Activated CD4-positive, alpha-beta T cell treated with anti-CD3 and anti-CD28 coated beads for 1 hour (primary cell): ENCODE results near the gene HRH1.
"Not testable (repeated sequence)": the region's sequence is repeated elsewhere in the genome, so short reads cannot be mapped to it uniquely, and the experiment has no call there.

Experiments used
- DNase-seq: peaks from one replicate; pipeline ENCODE4 v3.0.0-alpha.2; 2020

HRH1 gene, protein sequence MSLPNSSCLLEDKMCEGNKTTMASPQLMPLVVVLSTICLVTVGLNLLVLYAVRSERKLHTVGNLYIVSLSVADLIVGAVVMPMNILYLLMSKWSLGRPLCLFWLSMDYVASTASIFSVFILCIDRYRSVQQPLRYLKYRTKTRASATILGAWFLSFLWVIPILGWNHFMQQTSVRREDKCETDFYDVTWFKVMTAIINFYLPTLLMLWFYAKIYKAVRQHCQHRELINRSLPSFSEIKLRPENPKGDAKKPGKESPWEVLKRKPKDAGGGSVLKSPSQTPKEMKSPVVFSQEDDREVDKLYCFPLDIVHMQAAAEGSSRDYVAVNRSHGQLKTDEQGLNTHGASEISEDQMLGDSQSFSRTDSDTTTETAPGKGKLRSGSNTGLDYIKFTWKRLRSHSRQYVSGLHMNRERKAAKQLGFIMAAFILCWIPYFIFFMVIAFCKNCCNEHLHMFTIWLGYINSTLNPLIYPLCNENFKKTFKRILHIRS

GRCh38 chr3:11154036-11154952 lies at the start of gene HRH1:
HRH1 (plus strand) TSS chr3:11154493; CDS start chr3:11259038, 104,545 bp downstream.
- no peak for DNase-seq

- DNase-seq: not testable (repeated sequence)
These were observed 41.0 kb upstream of the HRH1 start for GRCh38 chr3:11113316-11113715.

DNA sequence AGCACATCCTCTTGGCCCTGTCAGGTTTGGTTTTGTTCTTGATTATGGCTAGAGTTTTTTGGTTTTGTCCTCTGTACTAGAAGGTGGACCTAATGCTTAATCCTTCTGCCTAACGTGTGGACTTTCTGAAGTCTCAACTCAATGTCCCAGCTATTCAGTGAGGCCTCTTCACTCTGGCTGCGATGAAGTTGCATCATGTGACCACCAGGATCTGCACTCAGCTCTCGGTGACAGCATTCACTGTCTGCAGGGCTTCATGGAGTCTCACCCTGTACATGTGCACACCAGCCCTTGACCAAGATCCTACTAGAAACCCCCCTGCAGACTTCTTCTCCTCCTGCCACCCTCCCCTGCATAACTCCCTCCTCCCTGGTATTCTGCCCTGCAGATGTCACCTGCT lies 38.7 kb upstream of the HRH1 start:
- no peak for DNase-seq

GRCh38 chr3:11116336-11117059 lies 37.8 kb upstream of the HRH1 start:
- DNase-seq: no peak

DNA sequence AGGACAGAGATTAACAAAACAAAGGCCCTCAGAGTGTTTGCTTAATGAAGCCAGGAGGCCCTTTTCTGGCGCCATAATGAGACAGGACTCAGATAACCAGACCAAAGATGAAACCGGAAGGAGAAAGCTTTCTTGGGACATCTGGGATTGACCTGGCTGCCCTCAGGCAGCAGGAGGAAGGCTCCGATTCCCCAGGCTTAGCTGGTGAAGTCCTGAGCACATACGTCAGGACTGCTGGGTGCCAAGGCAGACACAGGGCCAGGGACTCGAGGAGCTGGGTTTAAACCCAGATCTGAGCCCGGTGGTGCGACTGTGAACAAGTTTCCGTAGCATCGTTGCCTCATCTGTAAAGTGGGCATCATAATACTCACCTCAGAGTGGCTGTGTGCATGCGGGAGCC lies 36.7 kb upstream of the HRH1 start:
- no peak for DNase-seq

DNA sequence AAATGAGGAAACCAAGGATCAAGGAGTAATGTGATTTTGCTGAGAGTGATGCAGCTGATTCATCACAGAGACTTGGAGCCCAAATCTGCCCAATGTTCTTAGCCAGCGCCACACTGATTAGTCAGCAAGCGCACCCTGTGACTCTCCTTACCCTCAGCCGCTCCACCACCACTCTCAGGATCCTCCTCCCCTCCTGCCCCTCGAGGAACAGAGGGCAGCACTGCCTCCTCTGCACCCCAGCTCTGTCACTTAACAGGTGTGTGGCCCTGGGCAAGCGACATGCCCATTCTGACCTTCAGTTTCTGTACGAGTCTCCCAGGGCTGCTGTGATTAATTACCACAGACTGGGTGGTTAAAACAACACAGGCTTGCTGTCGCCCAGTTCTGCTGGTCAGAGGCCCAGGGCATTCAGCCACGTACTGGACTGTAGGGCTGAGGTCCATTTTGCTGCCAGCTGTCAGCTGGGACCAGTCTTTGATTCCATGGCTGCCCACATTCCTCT lies 36.1 kb upstream of the HRH1 start:
- no peak for DNase-seq

DNA sequence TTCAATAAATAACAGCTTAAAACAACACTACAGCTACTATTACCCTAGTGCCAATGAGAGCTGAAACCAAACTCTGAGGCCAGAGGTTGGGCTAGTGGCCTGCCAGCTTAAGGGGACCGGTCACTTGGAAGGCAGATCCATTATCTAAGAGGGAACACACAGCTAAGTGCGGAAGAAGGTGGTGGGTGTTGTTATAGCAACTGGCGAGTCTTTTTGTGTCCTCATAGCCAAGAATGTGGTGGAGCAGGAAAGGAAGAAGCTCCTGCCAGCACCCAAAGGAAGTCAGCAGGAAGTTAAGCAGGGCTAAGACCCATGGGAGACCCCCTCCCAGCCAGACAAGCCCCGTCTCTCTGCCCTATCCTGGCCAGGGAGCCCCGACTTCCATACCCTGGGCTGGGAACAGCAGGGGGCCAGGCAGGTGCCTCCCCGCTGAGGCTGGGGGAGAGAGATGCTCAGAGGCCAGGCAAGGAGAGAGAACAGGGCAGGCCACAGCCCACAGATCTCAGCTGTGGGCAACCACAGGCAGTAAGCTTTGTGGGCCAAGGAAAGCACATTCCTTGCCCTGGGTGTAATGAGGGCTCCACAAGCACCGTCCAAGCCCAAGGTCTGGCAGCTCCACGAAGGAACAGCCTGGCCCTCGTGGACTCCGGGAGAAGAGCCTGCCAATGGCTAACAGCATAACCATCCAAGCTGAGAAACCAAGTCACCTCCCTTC lies 34.0 kb upstream of the HRH1 start:
- DNase-seq: no peak

DNA sequence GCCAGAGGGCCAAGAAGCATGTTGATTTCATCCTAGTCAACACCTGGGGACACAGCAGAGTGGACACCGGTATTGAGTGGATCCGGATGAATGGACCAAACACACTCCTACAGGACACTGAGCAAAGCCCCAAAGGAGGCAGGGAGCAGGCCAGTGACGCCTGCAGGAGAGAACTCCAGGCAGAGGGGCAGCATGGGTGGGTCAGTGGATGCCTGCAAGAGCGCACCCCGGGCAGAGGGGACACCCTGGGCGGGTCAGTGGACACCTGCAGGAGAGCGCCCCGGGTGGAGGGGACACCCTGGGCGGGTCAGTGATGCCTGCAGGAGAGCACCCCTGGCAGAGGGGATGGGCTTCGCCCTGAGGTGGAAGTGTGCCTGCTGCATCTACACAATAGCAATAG lies 27.6 kb upstream of the HRH1 start:
- DNase-seq: no peak

- no peak for DNase-seq
These were observed 25.3 kb upstream of the HRH1 start for GRCh38 chr3:11128682-11129632.

- no peak for DNase-seq
These were observed 23.9 kb upstream of the HRH1 start for GRCh38 chr3:11130385-11130784.

DNA sequence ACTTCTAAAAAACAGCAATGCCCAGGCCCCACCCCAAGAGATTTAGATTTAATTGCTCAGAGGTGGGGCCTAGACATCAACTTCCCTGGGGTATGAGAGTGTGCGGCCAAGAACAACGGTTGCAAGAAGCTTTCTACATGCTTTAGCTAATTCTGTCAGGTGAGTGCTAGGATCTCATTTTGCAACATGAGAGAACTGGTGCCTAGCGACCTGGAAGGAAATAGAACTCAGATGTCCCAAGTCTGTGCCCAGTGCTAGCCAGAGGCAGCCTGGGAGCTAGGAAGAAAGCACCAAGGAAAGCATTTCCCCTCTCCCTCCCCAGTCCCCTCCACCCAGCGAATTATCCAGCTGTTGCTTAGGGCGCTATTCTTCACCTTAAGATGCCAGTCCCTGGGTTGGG lies 22.9 kb upstream of the HRH1 start:
- DNase-seq: no peak

DNA sequence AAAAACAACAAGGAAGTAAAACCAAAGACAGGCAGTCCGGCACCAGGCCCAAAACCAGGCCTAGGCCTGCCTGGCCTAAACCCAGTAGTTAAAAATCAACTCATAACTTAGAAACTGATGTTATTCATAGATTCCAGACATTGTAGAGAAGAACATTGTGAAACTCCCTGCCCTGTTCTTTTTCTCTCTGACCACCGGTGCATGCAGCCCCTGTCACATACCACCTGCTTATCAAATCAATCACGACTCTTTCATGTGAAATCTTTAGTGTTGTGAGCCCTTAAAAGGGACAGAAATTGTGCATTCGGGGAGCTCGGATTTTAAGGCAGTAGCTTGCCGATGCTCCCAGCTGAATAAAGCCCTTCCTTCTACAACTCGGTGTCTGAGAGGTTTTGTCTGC lies 22.4 kb upstream of the HRH1 start:
- not testable (repeated sequence) for DNase-seq

DNA sequence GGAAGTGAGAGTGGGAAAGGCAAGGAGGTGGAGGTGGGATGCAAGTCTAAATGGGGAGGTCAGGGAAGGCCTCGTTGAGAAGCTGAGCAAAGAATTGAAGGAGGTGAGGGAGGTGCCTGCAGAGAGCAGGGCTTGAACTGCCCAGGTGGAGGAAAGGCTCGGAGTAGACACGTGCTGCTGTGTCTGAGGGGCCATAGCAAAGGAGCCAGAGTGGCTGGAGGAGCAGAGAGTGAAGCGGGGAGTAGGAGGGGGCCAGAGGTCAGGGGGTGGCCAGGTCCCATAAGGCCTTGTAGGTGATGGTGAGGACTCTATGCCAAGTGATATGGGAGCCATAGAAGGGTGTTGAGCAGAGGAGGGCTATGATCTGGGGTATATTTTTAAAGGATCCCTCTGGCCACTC lies 21.4 kb upstream of the HRH1 start:
- DNase-seq: no peak

DNA sequence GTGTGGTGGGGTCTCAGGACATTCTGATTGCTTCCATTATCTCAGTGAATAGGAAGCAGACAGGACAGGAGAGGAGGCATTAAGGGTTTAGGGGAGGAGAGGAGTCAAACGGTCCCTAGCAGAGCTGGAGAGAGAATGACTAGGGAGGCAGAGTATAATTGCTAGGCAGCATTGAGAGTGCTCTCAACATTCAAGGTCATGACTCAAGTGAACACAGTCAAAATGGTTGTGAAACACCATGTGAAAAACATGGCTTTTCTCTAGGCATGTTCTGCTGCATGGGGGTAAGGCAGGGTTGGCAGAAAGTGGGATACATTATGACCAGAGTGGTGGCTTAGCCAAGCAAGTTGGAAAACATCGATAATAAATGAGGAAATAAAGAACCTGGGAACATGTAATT lies 19.5 kb upstream of the HRH1 start:
- no peak for DNase-seq

GRCh38 chr3:11136116-11136515 lies 18.2 kb upstream of the HRH1 start:
- no peak for DNase-seq

DNA sequence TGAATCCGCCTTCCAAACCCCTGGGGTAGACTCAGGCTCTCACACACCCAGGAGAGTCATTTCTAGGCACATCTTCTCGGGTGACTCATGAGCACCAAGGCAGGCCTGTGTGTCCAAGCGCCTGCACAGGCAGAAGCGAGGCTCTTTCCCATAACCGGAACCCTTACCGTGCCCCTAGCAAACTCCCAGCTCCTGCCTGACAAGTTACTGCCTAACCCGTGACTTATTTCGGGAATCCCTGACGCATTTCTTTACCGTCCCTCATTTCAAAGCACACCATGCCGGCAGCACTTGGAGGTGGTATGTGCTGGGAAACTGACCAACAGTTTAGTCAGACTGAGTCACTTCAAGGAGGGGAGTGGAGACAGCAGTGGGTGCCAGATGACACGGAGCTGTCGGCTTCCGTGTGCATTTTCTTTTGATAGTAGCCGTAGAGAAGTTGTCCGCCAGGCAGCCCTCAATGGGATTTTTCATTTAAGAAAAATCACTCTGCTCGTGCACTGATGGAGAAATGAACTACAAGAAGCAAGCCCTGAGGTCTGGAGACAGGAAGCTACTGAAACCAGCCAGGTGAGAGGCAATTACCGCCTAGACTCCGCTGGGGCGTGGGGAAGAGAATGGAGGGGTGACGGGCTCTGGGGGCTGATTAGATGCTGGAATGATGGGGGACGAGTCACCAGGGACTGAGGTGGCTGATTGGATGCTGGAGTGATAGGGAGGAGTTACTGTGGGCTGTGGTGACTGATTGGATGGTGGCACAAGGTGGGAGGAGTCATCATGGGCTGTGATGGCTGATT lies 17.3 kb upstream of the HRH1 start:
- DNase-seq: no peak

GRCh38 chr3:11137627-11137959 lies 16.7 kb upstream of the HRH1 start:
- no peak for DNase-seq

GRCh38 chr3:11138371-11138770 lies 15.9 kb upstream of the HRH1 start:
- DNase-seq: no peak

DNA sequence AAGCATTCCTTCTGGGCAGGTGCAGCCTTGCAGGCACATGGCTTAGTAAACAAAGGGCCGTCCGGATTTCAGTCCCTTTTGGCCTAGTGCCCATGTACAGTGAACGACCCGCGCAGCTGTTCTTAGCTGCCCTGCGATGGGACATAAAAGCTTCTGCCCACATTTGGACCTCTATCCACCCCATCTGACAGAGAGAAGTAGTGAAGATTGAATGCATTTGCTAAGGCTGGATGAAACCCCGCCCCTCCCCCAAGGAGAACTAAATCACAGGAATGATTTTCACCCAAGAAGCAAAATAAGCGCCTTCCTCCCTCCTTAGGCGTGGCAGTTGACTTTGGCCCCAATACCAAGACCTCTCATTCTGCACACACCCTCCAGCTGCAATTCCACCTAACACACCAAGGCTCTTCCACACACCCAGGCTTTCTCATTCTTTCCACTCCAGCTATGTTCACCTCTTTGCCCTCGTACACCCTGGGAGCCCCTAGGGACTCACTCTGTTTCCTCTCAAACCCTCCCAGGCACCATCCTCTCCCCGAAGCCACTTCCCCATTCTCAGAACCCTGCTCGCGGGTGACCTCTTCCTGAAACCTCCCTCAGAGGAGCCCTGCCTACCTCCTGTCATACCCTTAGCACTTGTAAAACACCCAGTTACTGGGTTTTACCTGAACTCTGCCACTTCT lies 14.1 kb upstream of the HRH1 start:
- no peak for DNase-seq

DNA sequence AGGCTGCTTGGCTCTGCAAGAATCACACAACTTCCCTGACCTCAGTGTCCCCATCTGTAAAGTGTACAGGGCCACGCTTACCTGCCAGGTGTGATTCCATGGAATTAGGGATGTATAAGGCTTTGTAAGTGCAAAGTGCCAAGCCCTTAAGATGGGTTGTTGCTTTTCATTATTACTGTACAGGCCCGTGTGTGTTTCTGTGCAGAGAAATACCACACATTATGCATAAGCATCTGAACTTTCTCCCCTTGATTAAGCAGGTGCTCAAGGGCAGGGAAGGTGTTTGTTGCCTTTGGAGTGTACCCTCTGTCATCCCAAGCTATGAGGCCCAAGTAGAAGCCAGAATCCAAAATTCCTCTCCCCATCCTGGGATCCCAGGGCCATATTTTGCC lies 13.6 kb upstream of the HRH1 start:
- no peak for DNase-seq
